ENCODE data around the gene SIRT2. TPM values are rescaled to one million over a fixed set of nuclear protein-coding genes. Genes with fewer than 3 reads are reported as not detected.
A peak's percentile ranks its signal among the peaks of the same experiment; 100 is the strongest.

The SIRT2 gene
- total RNA-seq, 1 donor from 2014 or later: 38.9 TPM

DNA sequence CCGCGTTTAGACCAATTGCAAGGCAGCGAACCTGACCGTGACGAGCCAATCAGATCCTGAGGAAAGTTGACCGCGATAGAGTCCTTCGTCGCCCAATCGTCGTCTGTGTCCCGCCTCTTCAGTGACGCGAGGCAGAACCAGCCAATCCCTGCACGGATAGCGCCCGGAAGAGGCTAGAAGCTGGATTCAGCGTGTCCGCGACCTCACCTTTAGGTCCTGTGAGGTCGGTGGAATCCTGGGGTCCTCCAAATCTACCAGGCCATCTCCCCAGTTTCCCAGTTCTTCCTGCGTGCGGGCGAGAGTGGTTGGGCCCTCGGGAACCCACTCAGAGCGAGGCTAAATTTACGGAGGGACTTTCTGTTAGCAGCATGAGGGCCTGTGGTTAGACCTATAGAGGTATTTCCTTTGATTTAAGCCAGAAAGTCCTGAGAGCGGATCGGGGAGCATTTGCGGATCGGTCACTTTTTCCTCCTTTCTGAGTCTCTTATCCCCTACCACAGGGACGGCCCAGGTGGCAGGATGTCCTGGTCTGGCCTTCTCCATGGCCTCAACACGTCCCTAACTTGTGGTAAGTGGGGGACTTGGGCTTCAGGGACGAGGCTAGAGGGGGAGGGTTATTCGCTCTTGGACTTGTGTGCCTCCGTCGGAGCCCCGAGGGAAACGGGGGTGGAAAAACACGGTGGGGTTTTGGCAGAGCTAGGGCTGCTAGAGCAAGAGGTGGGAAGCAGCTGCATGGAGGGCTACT, 31.5 kb upstream of the SIRT2 start, which contains the start of gene MRPS12:
TSS of gene MRPS12 (plus strand) at position 169 of the 745 bp plus-strand sequence. CDS start at position 520, 351 bp downstream.
- TF ChIP-seq, protein P1, sequence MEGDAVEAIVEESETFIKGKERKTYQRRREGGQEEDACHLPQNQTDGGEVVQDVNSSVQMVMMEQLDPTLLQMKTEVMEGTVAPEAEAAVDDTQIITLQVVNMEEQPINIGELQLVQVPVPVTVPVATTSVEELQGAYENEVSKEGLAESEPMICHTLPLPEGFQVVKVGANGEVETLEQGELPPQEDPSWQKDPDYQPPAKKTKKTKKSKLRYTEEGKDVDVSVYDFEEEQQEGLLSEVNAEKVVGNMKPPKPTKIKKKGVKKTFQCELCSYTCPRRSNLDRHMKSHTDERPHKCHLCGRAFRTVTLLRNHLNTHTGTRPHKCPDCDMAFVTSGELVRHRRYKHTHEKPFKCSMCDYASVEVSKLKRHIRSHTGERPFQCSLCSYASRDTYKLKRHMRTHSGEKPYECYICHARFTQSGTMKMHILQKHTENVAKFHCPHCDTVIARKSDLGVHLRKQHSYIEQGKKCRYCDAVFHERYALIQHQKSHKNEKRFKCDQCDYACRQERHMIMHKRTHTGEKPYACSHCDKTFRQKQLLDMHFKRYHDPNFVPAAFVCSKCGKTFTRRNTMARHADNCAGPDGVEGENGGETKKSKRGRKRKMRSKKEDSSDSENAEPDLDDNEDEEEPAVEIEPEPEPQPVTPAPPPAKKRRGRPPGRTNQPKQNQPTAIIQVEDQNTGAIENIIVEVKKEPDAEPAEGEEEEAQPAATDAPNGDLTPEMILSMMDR (IDR thresholded peaks at IDR 0.05; ENCODE audit: insufficient read depth, low read length, poor library complexity, severe bottlenecking): no peak
- Histone ChIP-seq H3K4me3 (ENCODE audit: low read depth, low read length) (peak within 1 kb of the TSS; percentile 51), H3K27me3 (ENCODE audit: control insufficient read depth, insufficient read depth, low read length) (no peaks in the 10 kb centered on the region), H3K36me3 (ENCODE audit: control insufficient read depth, insufficient read depth, low read length) (peaks cover 1% of the 10 kb centered on the region)
- peak; percentile 94 for DNase-seq (ENCODE audit: low read depth)

DNA sequence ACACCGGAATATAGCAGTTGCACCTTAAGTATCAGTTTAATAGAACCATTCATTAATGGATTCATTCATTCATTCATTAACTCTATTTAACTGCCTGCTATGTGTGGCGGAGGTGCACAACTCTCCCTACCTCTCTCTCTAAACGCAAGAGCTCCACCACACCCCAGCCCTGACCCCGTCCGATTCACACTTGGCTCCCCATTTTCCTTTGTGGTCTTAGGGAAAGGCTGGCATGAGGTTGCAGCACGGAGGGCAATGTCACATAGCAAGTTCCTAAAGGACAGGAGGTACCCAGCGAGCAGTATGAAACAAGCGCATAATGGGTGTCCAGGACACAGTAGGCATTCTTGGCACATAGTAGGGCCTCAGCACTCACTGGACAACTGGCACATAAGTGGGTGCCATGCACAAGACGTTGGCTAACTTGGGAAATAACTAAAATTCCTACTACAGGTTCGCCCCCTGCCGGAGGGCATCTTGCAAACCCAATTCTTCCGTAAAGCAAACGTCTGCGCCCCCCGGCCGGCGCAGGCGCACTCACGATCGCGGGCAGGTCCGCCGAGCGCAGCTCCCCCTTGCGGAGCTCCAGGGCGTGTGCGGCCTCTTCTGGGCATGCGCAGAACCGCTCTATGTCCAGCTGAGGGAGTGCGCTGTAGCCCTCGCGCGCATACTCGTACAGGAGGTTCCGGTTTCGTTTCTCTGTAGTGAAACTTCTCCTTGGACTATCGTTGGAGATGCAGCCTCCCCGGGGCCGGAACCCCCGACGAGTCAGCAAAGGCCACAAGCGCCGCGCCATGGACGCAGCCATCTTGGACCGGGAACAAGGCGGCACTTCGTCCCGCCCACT, 30.7 kb upstream of the SIRT2 start, which contains the start of gene SARS2:
TSS of gene SARS2 (minus strand) at position 835 of the 847 bp plus-strand sequence. CDS start at position 808, 27 bp downstream.
- Histone ChIP-seq H3K36me3 (ENCODE audit: control insufficient read depth, insufficient read depth, low read length) (peaks cover 1% of the 10 kb centered on the region), H3K27me3 (ENCODE audit: control insufficient read depth, insufficient read depth, low read length) (no peaks in the 10 kb centered on the region), H3K4me3 (ENCODE audit: low read depth, low read length) (peak within 1 kb of the TSS; percentile 51)
- peak; percentile 67 for DNase-seq (ENCODE audit: low read depth)
- TF ChIP-seq, protein P1 (IDR thresholded peaks at IDR 0.05; ENCODE audit: insufficient read depth, low read length, poor library complexity, severe bottlenecking): peak; percentile 99

DNA sequence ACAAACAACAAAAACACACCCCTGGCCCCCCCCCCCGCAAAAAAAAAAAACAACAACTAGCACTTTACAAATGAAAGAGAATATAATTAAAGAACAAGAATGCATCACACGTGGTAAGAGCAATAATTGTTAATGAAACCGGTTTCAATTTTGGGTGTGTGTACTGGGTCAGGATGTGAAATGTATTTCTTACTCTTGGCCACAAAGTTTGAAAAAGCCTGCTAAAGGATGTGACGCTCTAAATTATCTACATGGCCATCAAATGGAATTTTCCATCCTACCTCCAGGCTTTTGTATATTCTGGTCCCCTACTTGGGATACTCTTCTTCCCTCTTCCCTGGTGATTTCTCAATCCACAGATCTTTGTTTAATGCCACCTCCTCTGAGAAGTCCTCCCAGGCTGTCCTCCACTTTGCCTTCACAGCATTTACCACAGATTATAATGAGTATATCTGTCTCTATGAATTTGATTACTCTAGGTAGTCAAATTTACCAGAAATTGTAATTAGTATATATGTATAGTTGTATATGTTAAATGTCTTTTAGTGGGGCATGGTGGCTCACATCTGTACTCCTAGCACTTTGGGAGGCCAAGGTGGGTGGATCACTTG, 29.1 kb upstream of the SIRT2 start:
- DNase-seq (ENCODE audit: low read depth): no peak
- Histone ChIP-seq H3K27me3 (ENCODE audit: control insufficient read depth, insufficient read depth, low read length) (no peaks in the 10 kb centered on the region), H3K36me3 (ENCODE audit: control insufficient read depth, insufficient read depth, low read length) (peaks cover 1% of the 10 kb centered on the region), H3K4me3 (ENCODE audit: low read depth, low read length) (no peak overlapping the region)
- TF ChIP-seq, protein P1 (IDR thresholded peaks at IDR 0.05; ENCODE audit: insufficient read depth, low read length, poor library complexity, severe bottlenecking): no peak

DNA sequence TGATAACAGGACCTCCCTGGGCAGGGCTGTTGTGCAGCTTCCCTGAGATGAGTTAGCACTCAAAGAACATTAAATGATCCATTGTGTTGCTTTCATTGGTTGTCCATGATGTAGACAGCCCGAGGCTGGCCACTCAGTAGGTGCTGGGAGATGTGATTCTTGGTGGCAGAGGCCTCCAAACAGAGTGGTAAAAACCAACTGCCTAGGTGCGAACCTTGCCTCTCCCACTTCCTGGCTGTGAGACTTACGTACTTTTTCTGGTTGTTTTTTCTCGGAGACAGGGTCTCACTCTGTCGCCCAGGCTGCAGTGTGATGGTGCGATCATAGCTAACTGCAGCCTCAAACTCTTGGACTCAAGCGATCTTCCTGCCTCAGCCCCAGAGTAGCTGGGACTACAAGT, 25.0 kb upstream of the SIRT2 start:
- no peak for DNase-seq (ENCODE audit: low read depth)
- TF ChIP-seq, protein P1 (IDR thresholded peaks at IDR 0.05; ENCODE audit: insufficient read depth, low read length, poor library complexity, severe bottlenecking): no peak

DNA sequence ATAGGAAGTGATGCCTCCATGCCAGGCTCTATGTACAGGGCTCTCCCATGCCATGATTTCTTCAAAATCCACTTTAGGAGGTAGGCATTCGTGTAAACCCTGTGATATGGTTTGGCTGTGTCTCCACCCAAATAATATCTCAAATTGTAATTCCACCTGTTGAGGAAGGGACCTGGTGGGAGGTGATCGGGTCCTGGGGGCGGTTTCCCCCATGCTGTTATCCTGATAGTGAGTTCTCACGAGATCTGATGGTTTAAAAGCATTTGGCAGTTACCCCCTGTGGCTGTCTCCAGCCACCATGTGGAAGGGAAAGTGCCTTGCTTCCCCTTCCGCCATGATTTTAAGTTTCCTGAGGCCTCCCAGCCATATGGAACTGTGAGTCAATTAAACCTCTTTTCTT, 23.1 kb upstream of the SIRT2 start:
- Histone ChIP-seq H3K27me3 (ENCODE audit: control insufficient read depth, insufficient read depth, low read length) (no peaks in the 10 kb centered on the region), H3K36me3 (ENCODE audit: control insufficient read depth, insufficient read depth, low read length) (no peaks in the 10 kb centered on the region), H3K4me3 (ENCODE audit: low read depth, low read length) (no peak overlapping the region)
- TF ChIP-seq, protein P1 (IDR thresholded peaks at IDR 0.05; ENCODE audit: insufficient read depth, low read length, poor library complexity, severe bottlenecking): no peak
- no peak for DNase-seq (ENCODE audit: low read depth)

More for the DNA sequence above, 25.0 kb upstream of the SIRT2 start:
- no peak overlapping the region for H3K4me3 ChIP-seq (ENCODE audit: low read depth, low read length)
- H3K36me3 ChIP-seq (ENCODE audit: control insufficient read depth, insufficient read depth, low read length): no peaks in the 10 kb centered on the region
- H3K27me3 ChIP-seq (ENCODE audit: control insufficient read depth, insufficient read depth, low read length): no peaks in the 10 kb centered on the region
